ENCODE data around the gene LANCL2.

The LANCL2 gene

GRCh38 chr7:55472928-55473725, 108.0 kb downstream of the LANCL2 start:
- DNase-seq, result no peak

DNA sequence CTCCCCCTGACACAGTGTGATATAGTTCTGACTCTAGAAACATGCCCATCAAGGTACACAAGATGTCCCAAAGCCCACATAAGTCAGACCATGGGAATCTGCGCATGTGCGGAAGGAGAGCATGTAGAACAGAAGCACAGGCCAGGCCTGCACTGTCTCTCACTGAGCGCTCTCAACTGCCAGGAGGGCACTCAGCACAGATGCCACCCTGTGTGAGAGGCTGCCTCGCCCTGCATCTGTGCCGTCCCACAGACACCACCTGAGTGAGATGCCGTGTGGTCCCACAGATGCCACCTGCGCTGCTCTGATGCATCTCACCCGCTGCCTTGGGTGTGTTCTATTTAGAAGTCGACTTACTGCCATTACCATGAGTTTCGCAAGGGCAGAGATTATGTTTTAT, 108.8 kb downstream of the LANCL2 start:
- DNase-seq, result no peak

DNA sequence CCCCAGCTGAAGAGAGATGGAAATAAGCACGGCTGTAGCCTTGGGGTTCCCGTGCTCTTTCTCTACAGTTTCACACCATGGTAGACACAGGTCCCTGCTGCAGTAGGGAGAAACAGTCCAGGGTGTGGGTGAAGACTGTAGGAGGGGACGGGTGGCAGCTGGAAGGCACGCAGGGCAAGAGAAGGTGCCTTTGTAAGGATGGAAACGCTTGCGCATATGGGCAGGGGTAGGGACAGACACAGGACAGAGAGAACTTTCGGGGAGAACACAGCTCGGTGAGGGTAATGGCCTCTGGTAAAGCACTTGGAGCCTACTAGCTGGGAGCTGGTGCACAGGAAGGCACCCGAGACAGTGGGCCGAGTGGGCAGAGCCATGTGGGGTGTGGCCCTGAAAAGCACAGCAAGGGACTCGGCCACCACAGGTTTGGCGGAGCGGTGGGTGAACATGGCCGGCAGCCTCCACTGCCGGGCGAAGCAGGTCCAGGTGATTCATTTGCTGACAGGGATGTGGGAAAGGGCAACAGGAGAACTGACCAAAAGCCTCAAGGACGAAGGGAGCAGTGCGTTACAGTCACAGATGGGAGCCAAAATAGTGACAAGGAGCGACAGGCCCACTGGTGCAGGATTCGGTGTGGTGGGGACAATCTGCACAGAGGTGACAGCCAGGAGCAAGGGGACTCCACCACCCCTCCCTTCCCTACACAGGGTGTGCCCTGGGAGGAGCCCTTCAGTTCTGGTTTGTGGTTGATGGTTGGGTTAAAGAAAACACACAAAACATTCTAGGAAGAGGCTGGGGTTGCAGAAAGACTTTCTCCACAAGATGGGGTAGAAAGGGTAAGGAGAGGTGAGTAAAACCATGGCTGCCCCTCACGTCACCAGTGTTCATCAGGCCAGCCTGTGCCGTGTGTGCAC, 110.1 kb downstream of the LANCL2 start:
- DNase-seq, result no peak

GRCh38 chr7:55475855-55476803, 111.0 kb downstream of the LANCL2 start:
- DNase-seq, result no peak

DNA sequence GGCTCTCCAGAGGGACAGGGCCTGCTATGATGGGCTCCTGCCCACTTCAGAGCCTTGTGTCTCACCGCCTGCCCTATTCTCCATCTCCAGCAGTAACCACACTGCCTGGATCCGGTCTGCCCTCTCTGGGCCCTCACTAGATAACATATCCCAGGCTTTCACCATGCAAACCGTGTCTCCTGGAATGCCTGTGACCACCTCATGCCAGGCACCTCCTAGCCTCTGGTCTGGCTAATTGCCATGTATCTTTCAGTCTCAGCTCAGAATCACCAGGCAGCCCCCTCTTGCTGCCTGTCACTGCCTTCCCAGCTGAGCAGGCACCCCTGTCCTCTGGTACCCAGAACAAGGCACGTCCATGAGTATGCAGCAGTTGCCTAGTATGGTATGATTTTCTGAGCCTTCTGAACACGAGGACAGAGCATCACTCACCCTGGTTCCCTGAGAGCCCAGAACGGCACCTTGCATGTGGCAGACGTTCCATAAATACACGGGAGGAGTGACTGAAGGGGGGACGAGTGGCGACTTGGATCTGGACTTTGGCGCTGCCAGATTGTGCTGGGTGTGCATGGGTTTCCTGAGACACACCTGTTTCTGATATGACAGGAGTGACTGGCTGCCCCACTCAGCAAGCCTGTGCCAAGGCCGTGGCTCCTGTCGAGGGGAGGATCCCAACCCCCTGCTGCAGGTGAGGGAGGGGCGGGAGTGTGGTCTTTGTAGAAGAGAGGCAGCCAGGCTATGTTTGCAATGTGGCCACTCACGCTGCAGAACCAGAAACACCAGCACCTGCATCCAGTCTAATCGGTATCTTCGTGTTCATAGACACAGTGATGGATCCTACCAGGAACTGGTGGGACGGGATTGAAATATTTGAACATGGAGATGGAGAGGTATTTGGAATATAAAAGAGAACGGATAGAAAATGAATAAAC, 112.0 kb downstream of the LANCL2 start:
- DNase-seq, result no peak

GRCh38 chr7:55477781-55478374, 112.7 kb downstream of the LANCL2 start:
- no peak for DNase-seq

DNA sequence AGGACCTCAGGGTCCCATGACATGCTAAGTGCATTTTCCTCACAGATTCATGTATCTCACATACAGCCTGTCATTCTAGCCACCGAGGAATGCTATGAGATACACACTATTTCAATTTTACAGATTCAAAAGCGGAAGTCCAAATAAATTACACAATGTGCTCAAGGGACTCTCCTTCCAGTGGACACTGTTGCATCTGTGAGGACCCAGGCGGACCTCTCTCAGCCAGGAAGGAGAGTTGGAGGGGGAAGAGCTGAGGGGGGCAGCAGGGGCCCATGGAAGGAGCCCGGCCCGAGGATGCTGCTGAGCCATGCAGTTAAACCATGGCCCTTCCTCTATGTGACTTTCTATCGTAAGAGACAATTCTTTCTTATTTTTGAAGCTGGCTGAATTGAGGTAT, 113.6 kb downstream of the LANCL2 start:
- DNase-seq, result peak; percentile 0

- DNase-seq, result no peak
These were observed 116.0 kb downstream of the LANCL2 start for GRCh38 chr7:55481155-55481554.

- DNase-seq, result no peak
These were observed 117.9 kb downstream of the LANCL2 start for GRCh38 chr7:55483046-55483445.
